KBM-7 (cell line): ENCODE results near the gene TEX53.
A peak's percentile ranks its signal among the peaks of the same experiment; 100 is the strongest.

Source experiments
- DNase-seq: peaks from one replicate; pipeline ENCODE4 v3.0.0-alpha.2; 2015
- in situ Hi-C: fragments of 300-500 bp; cut with MboI; formaldehyde crosslinking; loops from 2 replicates; pipeline ENCODE4 v1.14.3; 2020; ENCODE audit warnings: low sequenced_read_pairs, low pct_unique_long_range_greater_than_20kb, mixed read lengths

TEX53 gene

DNA sequence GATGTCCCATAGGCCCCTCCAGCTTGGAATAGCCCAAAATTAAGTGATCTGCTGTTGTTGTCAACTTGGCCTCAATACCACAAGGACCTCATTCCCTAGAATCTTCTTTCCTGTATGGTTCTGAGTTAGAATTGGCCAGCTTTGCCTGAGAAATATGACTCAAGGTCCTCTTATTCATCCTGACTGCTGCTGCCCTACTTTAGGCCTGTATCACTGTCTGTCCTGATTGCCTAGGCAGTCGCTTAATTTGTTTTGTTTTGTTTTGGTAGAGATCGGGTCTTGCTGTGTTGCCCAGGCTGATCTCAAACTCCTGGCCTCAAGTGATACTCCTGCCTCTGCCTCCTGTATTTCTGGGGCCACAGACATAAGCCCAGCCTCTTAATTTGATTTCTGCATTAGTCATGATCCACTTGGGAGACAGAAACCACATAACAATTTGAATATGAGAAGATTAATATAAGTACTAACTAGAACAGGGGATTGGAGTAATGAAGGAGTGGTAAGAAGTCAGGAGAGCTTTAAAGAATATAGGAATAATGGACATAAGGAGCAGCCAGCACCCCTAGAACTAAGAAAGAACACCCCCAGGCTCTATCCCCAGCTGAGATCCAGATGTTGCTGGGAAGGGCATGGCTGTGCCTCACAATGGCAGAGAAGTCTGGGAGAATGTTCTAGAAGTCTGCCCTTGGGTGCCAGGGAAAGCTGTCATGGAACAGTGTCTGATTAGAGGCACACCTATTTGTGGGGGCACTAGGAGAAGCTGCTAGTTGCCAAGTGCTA lies 4.6 kb downstream of the TEX53 start:
- in situ Hi-C loops = no loop called here
- DNase-seq = no peak

DNA sequence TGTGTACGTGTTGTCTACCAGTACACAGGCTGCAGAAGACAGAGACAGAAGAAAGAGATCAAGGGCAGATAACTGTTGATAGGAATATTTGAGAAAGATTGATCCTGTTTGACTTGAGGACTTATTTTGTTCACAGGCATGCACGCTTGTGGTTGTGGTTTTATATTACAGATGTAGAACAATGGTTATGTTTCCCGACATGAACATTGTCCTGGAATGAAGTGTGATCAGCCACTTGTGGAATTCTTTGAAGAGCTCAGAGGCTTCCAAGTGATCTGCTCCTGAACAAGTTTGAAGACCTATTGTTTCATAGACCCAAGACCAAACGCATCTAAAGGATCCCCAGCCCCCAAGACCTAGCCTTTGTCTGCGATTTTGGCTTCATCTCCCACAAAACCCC lies 13.7 kb downstream of the TEX53 start:
- no peak for DNase-seq
- in situ Hi-C loops = no loop called here

DNA sequence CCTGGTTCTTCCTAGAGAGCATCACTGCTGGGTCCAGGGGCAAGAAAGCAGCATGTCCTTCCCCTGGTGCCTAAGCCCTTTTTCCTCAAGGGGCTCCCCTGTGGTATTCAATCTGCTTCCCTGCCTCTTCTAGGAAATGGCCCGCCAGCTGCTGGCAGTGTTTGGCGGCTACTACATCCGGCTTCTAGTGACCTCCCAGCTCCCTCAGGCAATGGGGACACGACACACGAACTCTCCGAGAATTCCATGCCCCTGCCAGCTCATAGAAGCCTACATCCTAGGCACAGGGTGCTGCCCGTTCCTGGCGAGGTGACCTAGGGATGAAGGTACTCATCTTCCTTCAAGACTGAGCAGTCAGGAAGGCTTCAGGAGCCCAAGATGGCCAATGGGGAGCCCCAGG lies 14.6 kb downstream of the TEX53 start:
- DNase-seq = no peak
- in situ Hi-C loops = no loop called here

DNA sequence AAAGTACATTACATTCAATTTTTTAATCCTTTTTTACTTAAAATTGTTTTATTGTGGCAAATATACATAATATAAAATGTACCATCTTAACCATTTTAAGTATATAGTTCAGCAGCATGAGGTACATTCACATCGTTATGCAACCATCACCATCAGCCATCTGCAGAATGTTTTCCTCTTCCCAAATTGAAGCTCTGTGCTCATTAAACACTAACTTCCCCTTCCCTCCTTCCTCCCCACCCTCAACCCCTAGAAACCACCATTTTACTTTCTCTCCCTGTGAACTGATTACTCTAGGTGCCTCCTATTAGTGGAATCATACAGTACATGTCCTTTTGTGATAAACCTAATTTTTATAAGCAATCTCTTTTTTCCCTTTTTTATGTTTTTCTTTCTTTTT lies 15.6 kb downstream of the TEX53 start:
- peak; percentile 62 for DNase-seq
- in situ Hi-C loops = no loop called here

DNA sequence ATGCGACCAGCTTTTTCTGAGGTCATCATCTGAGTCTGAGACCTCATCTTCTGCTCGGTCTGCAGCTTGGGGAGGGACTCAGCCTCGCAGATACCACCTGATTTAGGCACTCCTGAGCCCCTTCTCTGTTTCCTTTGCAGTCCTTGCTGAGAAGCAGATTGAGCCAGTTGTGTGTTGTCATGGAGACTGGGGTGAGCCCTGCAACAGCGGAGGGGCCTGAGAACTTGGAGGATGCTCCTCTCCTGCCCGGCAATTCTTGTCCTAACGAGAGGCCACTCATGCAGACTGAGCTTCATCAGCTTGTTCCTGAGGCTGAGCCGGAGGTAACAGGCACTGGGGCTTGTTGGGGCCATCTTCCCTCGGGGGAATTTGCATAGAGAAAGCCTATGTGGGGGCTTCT lies 19.2 kb downstream of the TEX53 start:
- in situ Hi-C loops = no loop called here
- no peak for DNase-seq

DNA sequence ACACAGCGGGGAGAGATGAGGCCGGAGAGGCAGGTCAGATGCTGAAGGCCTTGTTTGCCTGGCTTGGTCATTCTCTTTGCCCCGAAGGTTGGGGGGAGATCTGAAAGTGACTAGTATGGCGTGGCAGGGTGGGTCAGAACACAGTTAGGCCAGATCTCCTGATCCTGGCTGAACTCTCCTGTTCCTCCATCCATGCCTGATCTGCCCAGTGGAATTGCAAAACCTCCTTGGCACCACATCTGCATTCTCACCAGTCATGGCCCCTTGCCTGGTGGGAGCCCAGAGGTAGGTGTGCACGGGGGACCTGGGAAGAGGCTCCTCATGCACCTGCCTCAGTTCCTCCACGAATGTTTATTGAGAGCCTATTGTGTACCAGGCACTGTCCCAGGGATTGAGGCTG lies 23.2 kb downstream of the TEX53 start:
- in situ Hi-C loops = no loop called here

DNA sequence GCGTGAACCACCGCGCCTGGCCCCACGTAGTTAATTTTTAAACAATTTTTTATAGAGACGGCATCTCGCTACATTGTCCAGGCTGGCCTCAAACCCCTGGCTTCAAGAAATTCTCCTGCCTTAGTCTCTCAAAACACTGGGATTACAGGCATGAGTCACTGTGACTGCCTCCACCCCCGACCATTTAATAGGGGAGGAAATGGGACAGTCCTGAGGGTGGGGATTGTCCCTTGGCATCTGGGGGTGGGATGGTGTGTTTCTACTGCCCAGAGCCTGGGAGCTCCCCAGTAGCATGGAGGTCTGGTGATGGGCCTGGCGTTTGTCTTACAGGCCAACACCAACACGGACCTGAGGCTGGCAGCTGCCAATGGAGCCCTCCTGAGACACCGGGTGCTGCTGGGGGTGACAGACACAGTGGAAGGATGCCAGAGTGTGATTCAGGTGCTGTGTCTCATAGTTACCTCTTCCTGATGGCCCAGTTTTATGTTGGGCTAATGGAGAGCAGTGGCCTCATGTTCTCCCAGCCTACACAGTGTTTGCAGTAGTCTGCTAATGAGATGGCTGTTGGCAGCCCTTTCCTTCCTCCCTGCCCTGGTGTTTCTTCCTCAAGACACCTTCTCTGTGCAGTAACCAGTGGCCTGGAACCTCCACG lies 24.0 kb downstream of the TEX53 start:
- in situ Hi-C loops = no loop called here
- no peak for DNase-seq

More for the DNA sequence above, 23.2 kb downstream of the TEX53 start:
- no peak for DNase-seq

DNA sequence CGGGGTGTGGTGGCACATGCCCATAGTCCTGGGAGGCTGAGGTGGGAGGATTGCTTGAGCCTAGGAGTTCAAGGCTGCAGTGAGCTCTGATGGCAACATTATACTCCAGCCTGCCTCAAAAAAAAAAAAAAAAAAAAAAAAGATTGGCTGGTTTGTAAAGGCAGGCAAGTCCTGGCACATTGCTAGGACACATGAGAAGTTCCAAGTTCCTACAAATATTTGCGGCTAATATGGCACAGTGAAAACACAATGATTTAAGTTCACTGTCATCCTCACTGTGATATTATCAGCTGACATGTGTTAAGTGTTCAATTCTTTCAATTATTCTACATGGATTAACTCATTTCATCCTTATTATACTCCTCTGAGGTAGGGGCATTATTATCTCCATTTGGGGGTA lies 26.4 kb downstream of the TEX53 start:
- DNase-seq = no peak
- in situ Hi-C loops = no loop called here

DNA sequence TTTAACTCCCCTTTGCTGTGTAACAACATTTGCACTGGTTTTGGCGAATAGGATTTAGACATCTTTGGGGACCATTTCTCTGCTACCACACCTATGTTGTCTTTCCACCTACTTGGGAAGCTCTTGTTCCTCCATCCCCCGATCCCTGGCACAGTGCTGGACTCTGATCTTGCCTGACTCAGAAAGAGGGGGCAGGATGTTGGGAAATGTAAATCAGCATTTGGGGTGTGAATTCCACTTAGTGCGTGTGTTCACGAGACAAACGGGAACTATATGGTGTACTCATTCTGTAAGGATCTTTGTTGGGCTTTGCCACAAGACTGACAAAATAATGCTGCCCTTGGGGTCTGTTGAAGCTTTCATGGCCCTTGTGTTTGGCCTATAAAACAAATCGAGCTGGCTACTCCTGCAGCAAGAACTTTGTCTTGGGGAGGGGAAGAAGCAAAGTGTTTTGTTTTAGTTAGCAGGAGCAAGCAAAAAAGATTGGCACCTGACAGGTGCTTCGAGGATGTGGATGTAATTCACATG lies 28.0 kb downstream of the TEX53 start:
- in situ Hi-C loops = no loop called here
- DNase-seq = no peak

DNA sequence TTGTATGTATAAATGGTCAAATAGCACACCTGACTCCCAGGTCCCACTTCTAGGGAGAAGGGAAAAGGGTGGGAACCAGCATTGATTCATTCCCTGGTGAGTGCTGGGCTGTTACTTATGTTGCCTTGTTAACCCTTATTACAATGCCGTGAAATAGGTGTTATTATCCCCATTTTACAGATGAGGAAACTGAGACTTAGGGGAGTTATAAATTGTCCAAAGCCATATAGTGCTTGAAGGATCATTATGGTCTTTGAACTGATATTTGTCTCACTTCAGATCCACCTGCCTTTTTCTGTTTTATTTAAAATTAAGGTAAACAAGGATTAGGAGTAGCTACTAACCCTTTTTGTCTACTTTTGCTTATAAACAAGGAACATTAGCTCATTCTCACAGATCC lies 30.1 kb downstream of the TEX53 start:
- in situ Hi-C loops = no loop called here
- DNase-seq = no peak

DNA sequence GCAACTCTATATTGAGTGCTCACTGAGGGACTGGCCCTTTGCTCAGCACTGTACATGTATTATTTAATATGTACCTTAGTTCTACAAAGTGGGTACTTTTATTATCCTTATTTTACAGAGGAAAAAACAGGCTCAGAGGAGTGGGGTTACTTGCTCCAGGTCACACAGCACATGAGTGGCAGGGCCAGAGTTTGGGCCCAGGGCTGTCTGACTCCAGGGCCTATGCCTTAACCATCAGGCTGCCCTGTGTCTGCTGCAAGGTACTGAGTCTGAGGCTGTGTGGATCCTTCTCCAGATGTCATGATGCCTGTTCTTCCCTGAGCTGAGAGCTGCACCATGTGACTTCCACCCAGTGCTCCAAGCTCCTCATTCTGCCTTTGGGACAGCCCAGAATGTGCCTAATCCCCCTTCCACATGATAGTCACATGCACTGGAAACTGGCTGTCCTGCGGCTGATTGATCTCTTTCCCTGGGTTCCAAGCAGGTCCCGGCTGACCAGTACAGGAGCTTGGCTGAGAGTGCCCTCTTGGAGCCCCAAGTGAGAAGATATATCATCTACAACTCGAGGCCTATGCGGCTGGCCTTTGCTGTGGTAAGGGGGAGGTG lies 31.1 kb downstream of the TEX53 start:
- in situ Hi-C loops = no loop called here
- no peak for DNase-seq

DNA sequence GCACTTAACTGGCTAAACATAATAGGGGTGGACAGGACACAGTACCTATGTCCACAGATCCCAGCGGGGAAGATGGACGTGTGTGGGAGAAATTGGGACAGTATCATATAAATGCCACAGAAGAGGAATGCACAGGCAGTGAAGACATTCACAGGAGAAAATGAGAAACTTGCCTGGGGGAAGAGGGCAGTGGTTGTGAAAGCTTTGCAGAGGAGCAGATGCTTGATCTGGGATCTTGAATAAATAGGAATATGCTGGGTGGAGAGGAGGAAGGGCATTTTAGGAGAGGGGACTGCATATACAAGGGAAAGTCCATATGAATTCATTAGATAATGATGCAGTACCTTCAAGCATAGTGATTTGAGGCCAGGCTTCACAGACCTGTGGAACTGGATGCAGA lies 32.9 kb downstream of the TEX53 start:
- DNase-seq = no peak
- in situ Hi-C loops = no loop called here

DNA sequence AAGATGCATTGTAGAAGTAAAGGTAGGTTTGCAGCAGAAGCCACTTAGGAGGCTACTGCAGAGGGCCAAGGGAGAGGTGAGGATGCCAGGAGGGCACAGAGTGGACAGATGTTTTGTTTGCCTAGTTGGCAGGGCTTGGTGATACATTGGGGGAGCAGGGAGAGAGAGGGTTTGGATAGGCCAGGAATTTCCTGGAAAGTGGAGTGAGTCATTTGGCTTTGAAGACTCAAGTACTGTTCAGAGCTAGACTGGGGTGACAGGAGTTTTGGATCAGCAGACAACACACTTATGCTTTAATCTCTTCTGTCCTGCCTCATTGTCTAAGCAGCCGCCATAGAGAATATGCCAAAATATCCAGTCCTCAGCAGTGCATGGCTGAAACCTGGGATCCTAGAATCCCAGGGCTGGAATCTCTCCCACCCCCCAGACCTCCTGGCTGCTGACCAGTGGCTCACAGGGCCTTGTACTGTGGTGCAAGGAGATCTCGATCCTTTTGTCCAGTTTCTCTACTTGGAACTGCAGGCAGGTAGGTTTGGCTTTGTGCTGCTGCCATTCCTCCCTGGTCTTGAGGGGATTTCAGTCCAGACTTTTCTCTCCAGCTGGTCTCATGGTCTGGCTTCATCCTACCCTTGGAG lies 35.5 kb downstream of the TEX53 start:
- no peak for DNase-seq
- in situ Hi-C loops = no loop called here

DNA sequence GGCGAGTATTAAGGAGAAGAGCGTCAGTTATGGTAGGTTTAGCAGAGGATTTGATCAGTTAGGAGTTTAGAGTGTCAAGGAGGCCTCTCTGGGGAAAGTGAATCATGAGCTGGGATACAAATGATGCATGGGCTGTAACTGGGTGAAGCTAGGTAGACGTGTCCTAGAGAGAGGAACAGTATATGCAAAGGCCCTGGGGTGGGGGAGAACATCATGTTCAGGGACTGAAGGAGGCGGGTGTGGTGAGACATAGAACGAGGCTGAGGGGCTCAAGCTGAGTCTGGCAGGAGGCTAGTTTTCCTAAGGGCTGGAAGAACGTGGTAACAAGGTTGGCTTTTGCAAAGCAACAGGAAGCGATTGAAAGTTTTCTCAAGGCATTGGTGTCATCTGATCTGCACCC lies 36.0 kb downstream of the TEX53 start:
- in situ Hi-C loops = no loop called here
- no peak for DNase-seq

DNA sequence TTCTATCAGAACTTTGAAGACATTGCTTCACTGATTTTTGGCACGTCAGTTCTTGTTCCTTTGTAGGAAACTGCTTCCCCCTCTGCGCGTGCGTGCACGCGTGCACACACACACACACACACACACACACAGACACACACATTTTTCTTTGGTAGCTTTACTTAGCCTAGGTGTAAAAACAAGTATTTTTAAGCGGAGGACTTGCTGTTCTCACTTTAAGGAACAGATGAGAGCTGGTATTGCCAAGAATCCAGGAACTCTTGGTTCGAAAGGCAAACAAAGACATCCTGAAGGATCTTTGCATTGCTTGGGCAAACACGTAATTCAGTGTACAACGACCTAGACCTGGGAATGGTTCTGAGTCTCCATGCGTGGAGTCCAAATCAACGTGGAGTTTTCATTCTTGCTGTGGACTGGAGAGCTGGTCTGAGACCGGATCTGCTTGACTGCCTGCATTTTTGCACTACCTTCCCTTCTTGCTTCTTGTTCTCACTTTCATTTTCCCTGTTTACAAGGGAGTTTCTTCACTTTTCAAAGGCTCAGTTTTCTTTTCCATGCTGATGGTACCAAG lies 38.3 kb downstream of the TEX53 start:
- in situ Hi-C loops = no loop called here
- no peak for DNase-seq

DNA sequence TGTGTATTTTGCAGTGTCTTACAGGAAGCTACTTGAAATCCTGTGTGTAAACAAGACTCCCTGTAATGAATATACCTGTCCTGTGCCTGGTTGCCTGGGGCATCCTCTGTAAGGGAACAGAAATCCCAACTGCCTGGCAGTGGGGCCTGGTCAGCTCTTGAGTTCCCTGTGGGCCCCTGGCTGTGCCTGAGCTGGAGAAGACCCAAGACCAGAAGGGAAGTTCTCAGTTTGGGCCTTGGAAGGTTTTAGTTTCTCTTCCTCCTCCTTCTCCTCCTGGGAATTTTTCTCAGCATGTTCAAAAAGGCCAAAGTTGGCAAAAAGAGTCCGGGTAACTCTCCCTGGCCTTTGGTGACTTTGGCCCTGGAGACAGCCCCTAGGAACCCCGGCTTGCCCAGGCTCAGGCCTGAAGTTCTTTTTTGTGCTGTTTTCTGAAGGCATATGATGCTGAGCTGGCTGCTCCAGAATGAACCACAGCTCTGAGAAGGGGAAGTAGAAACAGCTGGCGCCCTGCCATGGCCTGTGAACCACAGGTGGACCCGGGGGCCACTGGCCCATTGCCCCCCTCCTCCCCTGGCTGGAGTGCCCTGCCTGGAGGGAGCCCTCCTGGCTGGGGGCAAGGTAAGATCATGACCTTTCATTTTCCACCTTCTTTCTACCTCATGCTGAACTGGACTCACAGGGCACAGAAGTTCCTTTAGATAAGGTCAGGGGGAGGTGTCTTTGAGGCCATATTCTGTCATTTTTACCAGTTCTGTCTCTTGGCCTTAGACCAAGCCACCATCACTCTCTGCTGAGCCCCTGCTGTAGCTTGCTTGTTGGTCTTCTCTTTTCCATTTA lies 40.7 kb downstream of the TEX53 start:
- peak; percentile 85 for DNase-seq
- in situ Hi-C loops = no loop called here

DNA sequence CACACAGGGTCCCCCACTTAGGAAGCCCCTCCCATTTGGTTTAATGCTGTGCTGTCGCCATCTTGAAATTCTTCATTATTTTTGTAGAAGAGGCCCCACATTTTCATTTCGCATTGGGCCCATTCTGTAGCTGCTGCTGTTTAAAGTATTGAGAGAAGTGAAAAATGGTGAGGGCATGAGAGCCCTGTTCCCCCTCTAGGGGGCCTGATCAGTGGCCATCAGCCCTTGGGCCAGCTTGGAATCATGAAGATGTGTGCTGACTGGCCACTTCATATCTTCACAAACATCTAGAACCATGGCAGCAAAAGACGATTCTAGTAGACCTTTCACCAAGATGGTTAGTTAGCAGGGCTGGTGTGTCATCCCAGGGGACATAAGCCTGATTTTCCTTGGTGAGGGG lies 43.2 kb downstream of the TEX53 start:
- DNase-seq = no peak
- in situ Hi-C loops = no loop called here

DNA sequence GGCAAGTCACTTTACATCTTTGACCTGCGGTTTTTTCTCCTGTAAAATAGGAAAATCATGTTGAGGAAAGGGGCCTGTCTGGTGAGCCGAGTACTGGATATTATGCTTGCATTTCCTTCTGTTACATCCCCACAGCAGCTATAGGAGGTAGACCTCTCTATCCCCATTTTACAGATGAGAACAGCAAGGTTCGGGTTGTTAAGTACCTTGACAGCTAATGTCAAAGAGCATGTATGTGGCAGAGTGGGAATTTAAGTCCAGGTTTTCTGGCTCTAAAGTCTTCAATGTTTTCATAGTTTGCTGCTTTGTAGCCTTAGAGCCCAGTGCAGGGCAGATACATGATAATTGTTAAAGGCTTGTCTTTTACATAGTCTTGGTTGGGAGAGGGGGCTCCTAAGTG lies 43.7 kb downstream of the TEX53 start:
- in situ Hi-C loops = no loop called here
- DNase-seq = no peak

DNA sequence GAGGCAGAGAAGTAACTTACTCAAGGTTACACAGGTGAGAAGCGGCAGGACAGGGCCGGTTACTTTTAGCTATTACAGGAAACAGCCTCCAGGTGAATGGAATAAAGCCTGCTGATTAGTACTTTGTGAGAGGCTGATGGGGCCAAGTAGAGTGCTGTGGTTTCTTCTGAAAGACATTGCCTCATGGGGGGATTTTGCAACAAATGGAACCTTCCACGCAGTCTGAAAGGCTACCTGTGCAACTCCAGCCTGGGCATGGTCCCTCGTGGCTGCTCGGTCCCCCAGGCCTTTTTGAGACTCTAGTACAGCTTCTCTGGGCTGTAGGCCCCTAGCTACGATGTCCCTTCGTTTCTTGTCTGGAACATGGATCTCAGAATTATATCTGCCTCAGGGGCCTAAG lies 44.5 kb downstream of the TEX53 start:
- DNase-seq = no peak
- in situ Hi-C loops = no loop called here
